Glomerular visceral epithelial cell (primary cell): ENCODE measurements around the gene ARRDC3.
A peak's percentile ranks its signal among the peaks of the same experiment; 100 is the strongest.
"Not testable (repeated sequence)": the region's sequence is repeated elsewhere in the genome, so short reads cannot be mapped to it uniquely, and the experiment has no call there.

Experiments used
- DNase-seq: peaks from one replicate; pipeline ENCODE4 v3.0.0-alpha.2; 2016; ENCODE audit errors: extremely low spot score

The ARRDC3 gene

GRCh38 chr5:91383027-91383955 is at the start of gene ARRDC3:
TSS of gene ARRDC3 (minus strand) at chr5:91383317. CDS start at chr5:91383092, 225 bp downstream.
- DNase-seq = peak; percentile 99

- DNase-seq = no peak
These were observed 47.8 kb upstream of the ARRDC3 start for GRCh38 chr5:91430949-91431348.

GRCh38 chr5:91424638-91425436 is 41.7 kb upstream of the ARRDC3 start:
- no peak for DNase-seq

GRCh38 chr5:91423871-91424270 is 40.8 kb upstream of the ARRDC3 start:
- no peak for DNase-seq

GRCh38 chr5:91420879-91421278 is 37.8 kb upstream of the ARRDC3 start:
- DNase-seq = no peak

GRCh38 chr5:91419571-91420537 is 36.7 kb upstream of the ARRDC3 start:
- peak; percentile 76 for DNase-seq

GRCh38 chr5:91419136-91419535 is 36.0 kb upstream of the ARRDC3 start:
- no peak for DNase-seq

GRCh38 chr5:91418158-91418557 is 35.0 kb upstream of the ARRDC3 start:
- no peak for DNase-seq

GRCh38 chr5:91417219-91417618 is 34.1 kb upstream of the ARRDC3 start:
- DNase-seq = no peak

- DNase-seq = no peak
These were observed 33.4 kb upstream of the ARRDC3 start for GRCh38 chr5:91416491-91416890.

GRCh38 chr5:91409304-91409703 is 26.2 kb upstream of the ARRDC3 start:
- no peak for DNase-seq

GRCh38 chr5:91408710-91409109 is 25.6 kb upstream of the ARRDC3 start:
- no peak for DNase-seq

- no peak for DNase-seq
These were observed 24.1 kb upstream of the ARRDC3 start for GRCh38 chr5:91407204-91407603.

- DNase-seq = no peak
These were observed 20.3 kb upstream of the ARRDC3 start for GRCh38 chr5:91403438-91403837.

GRCh38 chr5:91401175-91401574 is 18.1 kb upstream of the ARRDC3 start:
- DNase-seq = no peak

- DNase-seq = no peak
These were observed 14.7 kb upstream of the ARRDC3 start for GRCh38 chr5:91397791-91398190.

GRCh38 chr5:91390268-91390667 is 7.2 kb upstream of the ARRDC3 start:
- no peak for DNase-seq

GRCh38 chr5:91389555-91389954 is 6.4 kb upstream of the ARRDC3 start:
- DNase-seq = not testable (repeated sequence)

GRCh38 chr5:91388362-91388761 is 5.2 kb upstream of the ARRDC3 start:
- no peak for DNase-seq

- no peak for DNase-seq
These were observed 3.0 kb upstream of the ARRDC3 start for GRCh38 chr5:91386120-91386519.

- not testable (repeated sequence) for DNase-seq
These were observed 2.5 kb upstream of the ARRDC3 start for GRCh38 chr5:91385596-91385995.
